ENCODE measurements around the gene INVS.

GRCh38 chr9:100206899-100207298 is 107.9 kb downstream of the INVS start:
- TF ChIP-seq CTCF (IDR thresholded peaks at IDR 0.05 in 2 of 3, conservative IDR thresholded peaks at IDR 0.05 in 1 of 3; ENCODE audit: borderline replicate concordance in 1 of 3, insufficient read depth in 1 of 3, low read depth in 2 of 3, low read length in 2 of 3): no peak
- no peak for TF ChIP-seq MAX (IDR thresholded peaks at IDR 0.05)
- TF ChIP-seq FOSL1 (IDR thresholded peaks at IDR 0.05; ENCODE audit: low read depth): no peak
- no peak for TF ChIP-seq EZH2phosphoT487 (IDR thresholded peaks at IDR 0.05; ENCODE audit: borderline replicate concordance)
- no peak for TF ChIP-seq POLR2A (IDR thresholded peaks at IDR 0.05; ENCODE audit: borderline replicate concordance, extremely low read depth, insufficient read depth, insufficient read length)
- no peak for TF ChIP-seq ELF1 (IDR thresholded peaks at IDR 0.05; ENCODE audit: borderline replicate concordance, low read depth)
- no peak for TF ChIP-seq EZH2 (IDR thresholded peaks at IDR 0.05)
- no peak for TF ChIP-seq SP1 (IDR thresholded peaks at IDR 0.05; ENCODE audit: low read depth)
- no peak for TF ChIP-seq POLR2AphosphoS5 (IDR thresholded peaks at IDR 0.05; ENCODE audit: low read depth, low read length)
- no peak for TF ChIP-seq ZFX (IDR thresholded peaks at IDR 0.05)
- no peak for TF ChIP-seq YY1 (IDR thresholded peaks at IDR 0.05; ENCODE audit: extremely low read depth, insufficient replicate concordance, low read depth, low read length)
- TF ChIP-seq ZNF274 (IDR thresholded peaks at IDR 0.05; ENCODE audit: low read depth, low read length): no peak
- no peak for TF ChIP-seq CEBPB (IDR thresholded peaks at IDR 0.05; ENCODE audit: low read depth)

Data from HCT116 (cell line).